HG03097 (cell line): ENCODE results near the gene WDR37.

Source experiments
- ATAC-seq: cut with Tn5 transposase; IDR thresholded peaks from one replicate; pipeline ENCODE4 v1.9.1; 2021; ENCODE audit not compliant: unreplicated experiment, low FRiP score

Gene WDR37

DNA sequence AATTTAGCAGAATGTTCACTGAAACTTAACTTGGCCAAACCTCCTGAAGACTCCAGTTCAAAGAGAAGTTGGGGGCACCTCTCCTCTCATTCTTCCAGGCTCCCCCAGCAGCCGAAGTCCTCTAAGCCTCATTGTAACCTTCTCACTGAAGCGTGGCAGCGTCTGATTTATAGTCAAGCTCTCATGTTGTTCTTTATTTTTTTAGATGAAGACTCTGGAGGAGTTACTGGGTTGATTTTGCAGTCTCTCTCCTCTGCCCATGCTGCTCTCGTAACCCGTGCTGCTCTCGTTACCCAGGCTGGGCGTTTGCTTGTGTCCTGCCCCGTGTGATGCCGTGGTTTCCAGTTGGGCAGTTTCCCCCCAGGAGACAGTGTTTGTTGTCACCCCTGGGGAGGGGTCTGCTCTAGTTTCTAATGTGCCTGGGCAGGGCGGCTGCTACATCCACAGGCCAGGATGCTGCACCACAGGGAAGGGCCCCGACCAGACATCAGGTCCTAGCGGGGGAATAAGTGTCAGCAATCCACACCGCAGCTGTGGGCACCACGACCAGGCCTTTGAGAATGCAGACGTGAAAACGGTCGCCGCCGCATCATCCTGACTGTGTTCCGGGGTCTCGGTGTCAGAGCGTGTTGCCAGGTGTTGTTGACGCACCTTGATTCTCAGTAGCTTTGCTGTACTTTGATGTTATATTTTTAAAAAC, 65.2 kb downstream of the WDR37 start:
- ATAC-seq: no peak

GRCh38 chr10:1122349-1122748, 66.2 kb downstream of the WDR37 start:
- ATAC-seq: no peak

GRCh38 chr10:1123198-1123597, 67.0 kb downstream of the WDR37 start:
- no peak for ATAC-seq

- no peak for ATAC-seq
Measured at GRCh38 chr10:1123972-1124371, 67.8 kb downstream of the WDR37 start.

DNA sequence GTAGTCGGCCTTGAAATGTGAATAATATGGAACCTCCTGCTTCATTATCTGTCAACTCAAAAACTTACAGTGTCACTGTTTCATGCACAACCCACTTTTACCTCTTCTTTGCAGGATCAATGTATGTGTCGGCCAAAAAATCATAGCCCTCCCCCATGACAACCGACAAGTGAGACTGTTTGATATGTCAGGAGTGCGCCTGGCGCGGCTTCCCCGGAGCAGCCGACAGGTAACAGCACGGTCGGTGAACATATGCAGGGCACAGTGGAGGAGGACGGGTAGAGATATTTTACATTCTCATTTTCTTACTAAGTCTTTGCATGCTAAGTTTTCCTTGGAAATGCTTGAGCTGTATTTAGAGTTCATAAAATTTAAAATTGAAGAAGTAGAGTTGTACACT, 68.6 kb downstream of the WDR37 start:
- ATAC-seq: no peak

GRCh38 chr10:1126461-1126860, 70.3 kb downstream of the WDR37 start:
- no peak for ATAC-seq

- no peak for ATAC-seq
Measured at GRCh38 chr10:1127629-1128028, 71.4 kb downstream of the WDR37 start.

- no peak for ATAC-seq
Measured at GRCh38 chr10:1128115-1128514, 71.9 kb downstream of the WDR37 start.

DNA sequence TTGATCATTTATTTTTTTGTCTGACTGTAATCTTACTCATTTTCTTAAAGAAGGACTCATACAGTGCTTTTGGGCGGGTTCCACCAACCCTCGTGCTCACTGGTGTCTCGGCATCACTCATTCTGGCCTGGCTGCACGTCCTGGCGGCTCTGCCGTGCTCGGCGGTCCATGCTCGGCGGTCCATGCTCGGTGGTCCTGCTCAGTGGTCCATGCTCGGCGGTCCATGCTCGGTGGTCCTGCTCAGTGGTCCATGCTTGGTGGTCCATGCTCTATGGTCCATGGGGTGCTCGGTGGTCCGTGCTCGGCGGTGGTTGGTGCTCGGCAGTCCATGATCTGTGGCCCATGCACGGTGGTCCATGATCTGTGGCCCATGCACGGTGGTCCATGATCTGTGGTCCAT, 72.5 kb downstream of the WDR37 start:
- ATAC-seq: no peak

DNA sequence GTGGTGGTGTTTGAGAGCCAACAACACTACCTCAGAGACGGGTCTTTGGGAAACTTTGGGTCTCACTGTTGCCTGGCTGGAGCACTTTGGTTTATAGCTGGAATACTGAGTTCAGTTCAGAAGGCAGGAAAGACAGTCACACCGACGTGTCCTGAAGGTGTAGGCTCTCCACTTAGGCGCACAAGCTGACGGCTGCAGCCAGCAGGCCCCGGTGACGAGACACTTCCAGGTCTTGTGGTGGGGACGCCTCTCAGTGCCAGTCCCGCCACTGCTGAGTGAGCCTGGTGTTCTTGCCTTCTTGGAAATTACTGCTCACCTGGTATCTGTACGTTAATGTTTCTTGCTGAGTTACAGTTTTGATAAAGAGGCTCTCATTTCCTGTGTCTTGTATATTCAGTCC, 74.0 kb downstream of the WDR37 start:
- no peak for ATAC-seq

DNA sequence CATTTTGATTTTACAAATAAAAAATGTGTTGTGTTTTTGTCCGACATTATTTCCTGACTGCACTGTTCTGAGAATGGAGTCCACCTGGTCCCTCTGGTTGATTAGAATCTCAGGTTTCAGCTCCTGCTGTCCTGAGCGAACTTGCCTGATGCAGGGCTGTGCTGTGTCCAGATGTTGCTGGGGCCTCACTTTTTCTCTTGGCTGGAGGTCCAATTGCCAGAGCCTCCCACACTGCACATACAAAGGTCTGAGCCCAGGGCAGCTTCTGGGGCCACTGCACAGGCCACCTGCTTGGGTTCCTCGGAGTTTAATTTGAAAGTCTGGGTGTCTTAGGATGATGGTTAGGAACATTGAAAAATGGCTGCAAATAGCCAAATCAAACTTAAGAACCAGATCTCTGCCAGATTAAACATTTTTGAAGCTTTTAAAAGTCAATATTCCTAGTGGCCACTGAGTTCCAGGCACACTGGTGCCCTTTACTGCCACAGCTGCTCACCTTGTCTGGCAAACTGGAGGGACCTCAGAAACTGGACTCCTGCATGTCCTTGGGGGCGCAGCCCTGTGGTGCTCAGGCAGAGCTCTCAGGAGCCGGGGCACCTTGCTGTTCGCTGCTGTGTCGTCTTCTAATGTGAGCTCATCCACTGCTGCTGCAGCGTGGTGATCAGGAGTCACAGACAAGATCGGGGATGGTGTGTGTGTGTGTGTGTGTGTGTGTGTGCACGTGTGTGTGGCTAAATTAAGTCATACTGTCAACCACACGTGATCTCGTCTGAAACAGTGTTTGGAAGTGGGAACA, 75.0 kb downstream of the WDR37 start:
- ATAC-seq: no peak

- ATAC-seq: no peak
Measured at GRCh38 chr10:1132584-1132983, 76.4 kb downstream of the WDR37 start.

- ATAC-seq: no peak
Measured at GRCh38 chr10:1133495-1134045, 77.4 kb downstream of the WDR37 start.

GRCh38 chr10:1134156-1134555, 78.0 kb downstream of the WDR37 start:
- no peak for ATAC-seq

GRCh38 chr10:1136268-1136667, 80.1 kb downstream of the WDR37 start:
- ATAC-seq: no peak

- ATAC-seq: no peak
Measured at GRCh38 chr10:1137499-1138163, 81.4 kb downstream of the WDR37 start.

DNA sequence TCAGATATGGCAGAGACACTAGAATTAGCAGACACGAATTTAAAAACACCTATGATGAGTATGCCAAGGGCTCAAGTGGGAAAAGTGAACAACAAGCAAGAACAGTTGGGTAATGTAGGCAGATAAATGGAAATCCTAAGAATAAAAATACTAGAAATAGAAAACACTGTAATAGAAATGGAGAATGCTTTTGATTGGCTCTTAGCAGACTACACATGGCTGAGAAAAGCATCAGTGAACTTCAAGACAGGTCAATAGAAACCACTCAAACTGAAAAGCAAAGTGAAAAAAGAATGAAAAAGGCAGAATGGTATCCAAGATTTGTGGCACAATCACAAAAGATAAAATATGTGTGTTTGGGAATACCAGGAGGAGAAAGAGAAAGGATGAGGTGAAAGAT, 82.3 kb downstream of the WDR37 start:
- ATAC-seq: no peak

GRCh38 chr10:1141261-1141660, 85.1 kb downstream of the WDR37 start:
- ATAC-seq: no peak

DNA sequence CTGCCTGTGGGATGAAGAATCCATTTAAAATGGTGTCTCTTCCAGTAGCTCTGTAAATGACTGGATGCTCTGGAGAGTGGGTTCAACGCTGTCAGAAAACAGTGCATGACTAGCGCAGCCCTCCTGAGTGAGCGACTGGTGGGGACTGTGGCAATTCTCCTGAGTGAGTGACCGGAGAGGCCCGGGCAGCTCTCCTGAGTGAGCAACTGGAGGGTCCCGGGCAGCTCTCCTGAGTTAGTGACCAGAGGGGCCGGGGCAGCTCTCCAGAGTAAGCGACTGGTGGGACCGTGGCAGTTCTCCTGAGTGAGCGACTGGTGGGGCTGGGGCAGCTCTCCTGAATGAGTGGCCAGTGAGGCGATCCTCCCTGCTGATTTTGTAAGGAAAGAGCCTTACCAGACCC, 85.5 kb downstream of the WDR37 start:
- ATAC-seq: no peak

DNA sequence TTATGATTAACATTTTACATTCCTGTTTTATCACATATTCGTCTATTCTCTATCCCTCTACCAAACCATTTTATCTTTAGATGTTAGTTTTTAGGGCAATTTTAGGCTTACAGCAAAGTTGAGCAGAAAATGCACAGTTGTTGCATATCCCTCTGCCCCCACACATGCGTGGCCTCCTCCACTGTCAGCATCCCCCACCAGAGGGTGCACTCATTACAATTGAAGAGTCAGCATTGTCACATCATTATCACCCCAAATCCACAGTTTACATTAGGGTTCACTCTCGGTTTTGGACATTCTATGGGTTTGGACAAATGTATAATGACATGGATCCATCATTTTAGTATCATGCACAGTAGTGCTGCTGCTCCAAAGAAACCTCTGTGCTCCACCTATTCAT, 86.4 kb downstream of the WDR37 start:
- no peak for ATAC-seq

- no peak for ATAC-seq
Measured at GRCh38 chr10:1147810-1148209, 91.6 kb downstream of the WDR37 start.
